ENCODE measurements around the gene SYT2. TPM values are rescaled to one million over a fixed set of nuclear protein-coding genes. Genes with fewer than 3 reads are reported as not detected.

Gene SYT2
- total and polyA plus RNA-seq, 10 donors, result under 0.01 to 0.14 (median 0.03) TPM; not detected in 3

DNA sequence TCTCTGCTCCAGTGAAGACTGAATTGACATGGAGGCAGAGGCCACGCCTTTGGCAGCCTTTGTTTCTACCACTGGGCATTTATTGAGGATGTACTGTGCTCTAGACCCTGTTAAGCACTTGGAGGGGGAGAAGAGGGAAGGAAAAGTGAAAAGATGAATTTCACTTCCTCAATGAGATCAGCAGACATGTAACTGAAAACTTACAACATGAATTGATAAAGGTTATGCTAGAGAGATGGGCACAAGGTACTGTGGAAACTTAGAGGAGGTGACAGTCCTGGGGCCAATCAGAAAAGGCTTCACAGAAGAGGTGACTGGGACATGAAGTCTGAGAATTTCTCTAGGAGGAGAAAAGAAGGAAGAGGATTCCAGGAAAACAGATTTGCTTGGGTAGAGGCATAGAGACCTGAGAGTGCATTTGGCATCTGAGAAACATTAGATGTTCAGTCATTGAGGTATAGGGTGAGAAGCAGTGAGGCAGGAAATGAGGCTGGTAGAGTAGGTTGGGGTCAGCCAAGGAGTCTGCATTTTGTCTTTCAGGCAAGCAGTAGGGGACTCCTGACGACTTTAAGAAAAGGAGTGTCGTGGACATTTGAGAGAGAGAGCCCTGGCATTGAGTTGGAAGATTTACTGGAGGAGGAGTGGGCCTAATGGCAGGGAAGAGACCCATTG is 113.0 kb downstream of the SYT2 start:
- 81 to 92% (median 88%) methylated on average over 3 of the region's 3 CpGs for WGBS, 5 donors
- no peak overlapping the region for H3K27ac ChIP-seq
- peaks cover 0 to 39% (median 0%) of the 10 kb centered on the region in 6 donors for H3K36me3 ChIP-seq
- H3K27me3 ChIP-seq (replicated peaks in 1 of 7), result no peaks in the 10 kb centered on the region
- no peak overlapping the region for H3K4me3 ChIP-seq
- intact Hi-C loops (cut with DNase I; ENCODE audit: low total_unique reads), result no loop called here
- TF ChIP-seq POLR2A (IDR thresholded peaks at IDR 0.05), result no peak
- no peak for TF ChIP-seq POLR2AphosphoS5 (IDR thresholded peaks at IDR 0.05)
- TF ChIP-seq, protein P1, sequence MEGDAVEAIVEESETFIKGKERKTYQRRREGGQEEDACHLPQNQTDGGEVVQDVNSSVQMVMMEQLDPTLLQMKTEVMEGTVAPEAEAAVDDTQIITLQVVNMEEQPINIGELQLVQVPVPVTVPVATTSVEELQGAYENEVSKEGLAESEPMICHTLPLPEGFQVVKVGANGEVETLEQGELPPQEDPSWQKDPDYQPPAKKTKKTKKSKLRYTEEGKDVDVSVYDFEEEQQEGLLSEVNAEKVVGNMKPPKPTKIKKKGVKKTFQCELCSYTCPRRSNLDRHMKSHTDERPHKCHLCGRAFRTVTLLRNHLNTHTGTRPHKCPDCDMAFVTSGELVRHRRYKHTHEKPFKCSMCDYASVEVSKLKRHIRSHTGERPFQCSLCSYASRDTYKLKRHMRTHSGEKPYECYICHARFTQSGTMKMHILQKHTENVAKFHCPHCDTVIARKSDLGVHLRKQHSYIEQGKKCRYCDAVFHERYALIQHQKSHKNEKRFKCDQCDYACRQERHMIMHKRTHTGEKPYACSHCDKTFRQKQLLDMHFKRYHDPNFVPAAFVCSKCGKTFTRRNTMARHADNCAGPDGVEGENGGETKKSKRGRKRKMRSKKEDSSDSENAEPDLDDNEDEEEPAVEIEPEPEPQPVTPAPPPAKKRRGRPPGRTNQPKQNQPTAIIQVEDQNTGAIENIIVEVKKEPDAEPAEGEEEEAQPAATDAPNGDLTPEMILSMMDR (IDR thresholded peaks at IDR 0.05 in 8 of 11, conservative IDR thresholded peaks at IDR 0.05 in 3 of 11), result no peak
- H3K9me3 ChIP-seq, result no peaks in the 10 kb centered on the region
- peaks cover 0 to 17% (median 5%) of the 10 kb centered on the region in 6 donors for H3K4me1 ChIP-seq
- no peak for DNase-seq

DNA sequence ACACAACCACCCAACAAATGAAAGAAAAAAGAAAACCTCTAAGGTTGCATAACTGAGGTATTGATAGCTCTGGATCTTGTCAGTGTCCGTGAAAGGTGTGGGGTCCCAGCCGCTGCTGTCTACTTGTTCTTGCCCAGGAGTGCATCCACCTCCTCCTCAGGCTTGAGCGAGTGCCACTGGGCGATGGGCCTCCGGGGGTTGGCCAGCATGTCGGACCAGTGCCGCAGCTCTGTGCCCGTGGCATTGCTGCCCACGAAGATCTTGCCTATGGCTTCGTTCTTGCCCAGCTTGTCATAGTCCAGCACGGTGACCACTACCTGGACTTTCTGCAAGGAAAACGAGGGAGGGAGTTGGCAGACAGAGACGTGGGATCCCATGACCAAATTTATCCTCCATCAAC is 113.6 kb downstream of the SYT2 start:
- DNase-seq, result peak; percentile 37
- Histone ChIP-seq H3K9me3 (no peaks in the 10 kb centered on the region), H3K4me1 (peaks cover 0 to 22% (median 7%) of the 10 kb centered on the region in 6 donors), H3K4me3 (no peak overlapping the region), H3K27ac (no peak overlapping the region), H3K36me3 (peaks cover 0 to 39% (median 0%) of the 10 kb centered on the region in 6 donors), H3K27me3 (replicated peaks in 1 of 7) (no peaks in the 10 kb centered on the region)
- TF ChIP-seq POLR2A (IDR thresholded peaks at IDR 0.05) (no peak), POLR2AphosphoS5 (IDR thresholded peaks at IDR 0.05) (no peak)
- TF ChIP-seq, protein P1 (IDR thresholded peaks at IDR 0.05 in 8 of 11, conservative IDR thresholded peaks at IDR 0.05 in 3 of 11), result no peak
- WGBS, 5 donors, result 89 to 97% (median 91%) methylated on average over 13 of the region's 13 CpGs
- intact Hi-C loops (cut with DNase I; ENCODE audit: low total_unique reads), result no loop called here

GRCh38 chr1:202593845-202594244 is 116.4 kb downstream of the SYT2 start:
- Histone ChIP-seq H3K4me1 (peaks cover 0 to 26% (median 7%) of the 10 kb centered on the region in 6 donors), H3K27ac (no peak overlapping the region)
- no peak for TF ChIP-seq POLR2A (IDR thresholded peaks at IDR 0.05)
- TF ChIP-seq, protein P1 (IDR thresholded peaks at IDR 0.05 in 8 of 11, conservative IDR thresholded peaks at IDR 0.05 in 3 of 11), result no peak

GRCh38 chr1:202592146-202592545 is 118.1 kb downstream of the SYT2 start:
- Histone ChIP-seq H3K27me3 (replicated peaks in 1 of 7) (no peaks in the 10 kb centered on the region), H3K9me3 (no peaks in the 10 kb centered on the region), H3K27ac (no peak overlapping the region), H3K4me3 (no peak overlapping the region), H3K4me1 (peaks cover 0 to 36% (median 6%) of the 10 kb centered on the region in 6 donors), H3K36me3 (peaks cover 0 to 40% (median 0%) of the 10 kb centered on the region in 6 donors)
- TF ChIP-seq POLR2AphosphoS5 (IDR thresholded peaks at IDR 0.05) (no peak), POLR2A (IDR thresholded peaks at IDR 0.05) (no peak)
- TF ChIP-seq, protein P1 (IDR thresholded peaks at IDR 0.05 in 8 of 11, conservative IDR thresholded peaks at IDR 0.05 in 3 of 11), result no peak
- WGBS, 5 donors, result 83 to 93% (median 89%) methylated on average over 5 to 7 of the region's 7 CpGs
- intact Hi-C loops (cut with DNase I; ENCODE audit: low total_unique reads), result no loop called here
- DNase-seq, result no peak

More at GRCh38 chr1:202593845-202594244, 116.4 kb downstream of the SYT2 start:
- no peak for DNase-seq
- Histone ChIP-seq H3K4me3 (no peak overlapping the region), H3K36me3 (peaks cover 0 to 30% (median 0%) of the 10 kb centered on the region in 6 donors), H3K27me3 (replicated peaks in 1 of 7) (no peaks in the 10 kb centered on the region), H3K9me3 (no peaks in the 10 kb centered on the region)
- 67 to 86% (median 83%) methylated on average over 3 to 4 of the region's 4 CpGs for WGBS, 5 donors
- intact Hi-C loops (cut with DNase I; ENCODE audit: low total_unique reads), result no loop called here

All from spleen (tissue), 11 donors.